ENCODE results near the gene PRKCQ.
A peak's percentile ranks its signal among the peaks of the same experiment; 100 is the strongest.

Gene PRKCQ

DNA sequence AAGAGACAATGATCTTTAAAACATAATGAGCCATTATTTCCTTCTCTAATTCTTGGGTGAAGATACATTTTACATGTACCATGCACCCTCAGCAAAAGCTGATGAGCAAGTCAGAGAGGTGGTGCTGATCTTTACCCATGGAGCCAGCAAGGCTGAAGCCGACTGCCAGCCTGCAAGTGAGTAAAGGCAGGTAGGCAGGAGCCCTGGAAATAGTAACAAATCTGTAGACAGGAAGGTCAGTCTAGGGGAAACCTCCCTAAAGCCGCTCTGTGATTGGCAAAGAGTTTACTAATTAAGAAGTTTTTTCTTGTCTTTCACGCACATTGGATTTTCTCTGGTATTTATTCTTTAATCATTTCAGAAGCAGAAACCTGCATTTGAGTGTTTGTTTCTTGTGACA, 67.9 kb downstream of the PRKCQ start:
- H3K9me3 Mint-ChIP-seq, result no peaks in the 10 kb centered on the region
- H3K4me1 Mint-ChIP-seq, result peaks cover 77% of the 10 kb centered on the region
- ATAC-seq (replicated peaks; ENCODE audit: extremely low read depth, poor library complexity, severe bottlenecking) (no peak), DNase-seq (ENCODE audit: low spot score in 2 of 2) (no peak)
- H3K27me3 Mint-ChIP-seq, result no peaks in the 10 kb centered on the region
- peak overlapping the region; percentile 78 for H3K27ac Mint-ChIP-seq (ENCODE audit: low read depth)
- peaks cover 50% of the 10 kb centered on the region for H3K36me3 Mint-ChIP-seq (ENCODE audit: insufficient read depth)
- H3K4me3 Mint-ChIP-seq, result no peak overlapping the region

- Mint-ChIP-seq H3K9me3 (no peaks in the 10 kb centered on the region), H3K36me3 (ENCODE audit: insufficient read depth) (peaks cover 53% of the 10 kb centered on the region), H3K27ac (ENCODE audit: low read depth) (peak overlapping the region; percentile 77), H3K4me1 (peaks cover 72% of the 10 kb centered on the region), H3K4me3 (no peak overlapping the region), H3K27me3 (no peaks in the 10 kb centered on the region)
- DNase-seq (ENCODE audit: low spot score in 2 of 2) (no peak), ATAC-seq (replicated peaks; ENCODE audit: extremely low read depth, poor library complexity, severe bottlenecking) (no peak)
Observed at GRCh38 chr10:6511347-6511746, 68.7 kb downstream of the PRKCQ start.

- Mint-ChIP-seq H3K27ac (ENCODE audit: low read depth) (peak overlapping the region; percentile 87), H3K36me3 (ENCODE audit: insufficient read depth) (peaks cover 46% of the 10 kb centered on the region), H3K4me1 (peaks cover 63% of the 10 kb centered on the region), H3K9me3 (no peaks in the 10 kb centered on the region), H3K4me3 (peak overlapping the region; percentile 21), H3K27me3 (no peaks in the 10 kb centered on the region)
- peak in 1 of 2 donors; percentile 3 for DNase-seq (ENCODE audit: low spot score in 2 of 2)
- peak; percentile 71 for ATAC-seq (replicated peaks; ENCODE audit: extremely low read depth, poor library complexity, severe bottlenecking)
Observed at GRCh38 chr10:6507311-6507710, 72.8 kb downstream of the PRKCQ start.

- no peak overlapping the region for H3K4me3 Mint-ChIP-seq
- H3K4me1 Mint-ChIP-seq, result peaks cover 63% of the 10 kb centered on the region
- peak overlapping the region; percentile 81 for H3K27ac Mint-ChIP-seq (ENCODE audit: low read depth)
Observed at GRCh38 chr10:6505300-6505699, 74.8 kb downstream of the PRKCQ start.

GRCh38 chr10:6504296-6504695, 75.8 kb downstream of the PRKCQ start:
- peak overlapping the region; percentile 1 for H3K4me3 Mint-ChIP-seq
- no peaks in the 10 kb centered on the region for H3K9me3 Mint-ChIP-seq
- peaks cover 42% of the 10 kb centered on the region for H3K36me3 Mint-ChIP-seq (ENCODE audit: insufficient read depth)
- H3K4me1 Mint-ChIP-seq, result peaks cover 63% of the 10 kb centered on the region
- H3K27ac Mint-ChIP-seq (ENCODE audit: low read depth), result peak overlapping the region; percentile 74
- no peak for DNase-seq (ENCODE audit: low spot score in 2 of 2)
- no peaks in the 10 kb centered on the region for H3K27me3 Mint-ChIP-seq
- peak; percentile 69 for ATAC-seq (replicated peaks; ENCODE audit: extremely low read depth, poor library complexity, severe bottlenecking)

More at GRCh38 chr10:6505300-6505699, 74.8 kb downstream of the PRKCQ start:
- Mint-ChIP-seq H3K36me3 (ENCODE audit: insufficient read depth) (peaks cover 50% of the 10 kb centered on the region), H3K27me3 (no peaks in the 10 kb centered on the region), H3K9me3 (no peaks in the 10 kb centered on the region)
- ATAC-seq (replicated peaks; ENCODE audit: extremely low read depth, poor library complexity, severe bottlenecking) (no peak), DNase-seq (ENCODE audit: low spot score in 2 of 2) (no peak)

GRCh38 chr10:6503171-6503570, 76.9 kb downstream of the PRKCQ start:
- peaks cover 43% of the 10 kb centered on the region for H3K36me3 Mint-ChIP-seq (ENCODE audit: insufficient read depth)
- H3K27ac Mint-ChIP-seq (ENCODE audit: low read depth), result peak overlapping the region; percentile 1
- H3K9me3 Mint-ChIP-seq, result no peaks in the 10 kb centered on the region
- peaks cover 69% of the 10 kb centered on the region for H3K4me1 Mint-ChIP-seq
- H3K4me3 Mint-ChIP-seq, result no peak overlapping the region
- ATAC-seq (replicated peaks; ENCODE audit: extremely low read depth, poor library complexity, severe bottlenecking), result no peak
- no peaks in the 10 kb centered on the region for H3K27me3 Mint-ChIP-seq
- DNase-seq (ENCODE audit: low spot score in 2 of 2), result no peak

GRCh38 chr10:6501931-6502330, 78.1 kb downstream of the PRKCQ start:
- Mint-ChIP-seq H3K36me3 (ENCODE audit: insufficient read depth) (peaks cover 32% of the 10 kb centered on the region), H3K27me3 (no peaks in the 10 kb centered on the region), H3K9me3 (no peaks in the 10 kb centered on the region), H3K4me1 (peaks cover 58% of the 10 kb centered on the region), H3K27ac (ENCODE audit: low read depth) (no peak overlapping the region), H3K4me3 (no peak overlapping the region)
- ATAC-seq (replicated peaks; ENCODE audit: extremely low read depth, poor library complexity, severe bottlenecking) (no peak), DNase-seq (ENCODE audit: low spot score in 2 of 2) (no peak)

DNA sequence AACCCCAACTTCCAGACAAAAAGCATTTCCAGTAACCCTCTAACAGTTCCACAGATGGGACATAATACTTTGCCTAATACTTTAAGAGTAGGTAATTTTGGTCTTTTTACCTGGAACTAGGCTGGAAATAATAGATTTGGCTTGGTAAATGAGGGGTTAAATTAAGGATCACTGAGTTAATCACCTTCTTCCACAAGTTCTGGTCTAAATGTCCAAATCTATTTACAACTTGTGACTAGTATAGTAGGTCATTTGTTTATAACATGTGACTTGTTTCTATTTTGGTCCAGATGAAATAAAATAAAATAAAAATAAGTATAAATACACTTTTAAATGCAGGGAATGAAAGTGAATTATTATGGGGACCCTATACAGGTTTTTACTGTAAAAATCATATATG, 80.1 kb downstream of the PRKCQ start:
- Mint-ChIP-seq H3K4me1 (peaks cover 50% of the 10 kb centered on the region), H3K36me3 (ENCODE audit: insufficient read depth) (peaks cover 27% of the 10 kb centered on the region)
- no peak for DNase-seq (ENCODE audit: low spot score in 2 of 2)

GRCh38 chr10:6498771-6499170, 81.3 kb downstream of the PRKCQ start:
- H3K27me3 Mint-ChIP-seq, result no peaks in the 10 kb centered on the region
- H3K36me3 Mint-ChIP-seq (ENCODE audit: insufficient read depth), result peaks cover 25% of the 10 kb centered on the region
- no peaks in the 10 kb centered on the region for H3K9me3 Mint-ChIP-seq
- peak overlapping the region; percentile 64 for H3K4me3 Mint-ChIP-seq
- DNase-seq (ENCODE audit: low spot score in 2 of 2), result peak in 1 of 2 donors; percentile 49
- peak overlapping the region; percentile 83 for H3K27ac Mint-ChIP-seq (ENCODE audit: low read depth)
- peak; percentile 86 for ATAC-seq (replicated peaks; ENCODE audit: extremely low read depth, poor library complexity, severe bottlenecking)
- peaks cover 42% of the 10 kb centered on the region for H3K4me1 Mint-ChIP-seq

More for the DNA sequence above, 80.1 kb downstream of the PRKCQ start:
- no peaks in the 10 kb centered on the region for H3K27me3 Mint-ChIP-seq
- H3K27ac Mint-ChIP-seq (ENCODE audit: low read depth), result no peak overlapping the region
- no peaks in the 10 kb centered on the region for H3K9me3 Mint-ChIP-seq
- no peak overlapping the region for H3K4me3 Mint-ChIP-seq
- no peak for ATAC-seq (replicated peaks; ENCODE audit: extremely low read depth, poor library complexity, severe bottlenecking)

DNA sequence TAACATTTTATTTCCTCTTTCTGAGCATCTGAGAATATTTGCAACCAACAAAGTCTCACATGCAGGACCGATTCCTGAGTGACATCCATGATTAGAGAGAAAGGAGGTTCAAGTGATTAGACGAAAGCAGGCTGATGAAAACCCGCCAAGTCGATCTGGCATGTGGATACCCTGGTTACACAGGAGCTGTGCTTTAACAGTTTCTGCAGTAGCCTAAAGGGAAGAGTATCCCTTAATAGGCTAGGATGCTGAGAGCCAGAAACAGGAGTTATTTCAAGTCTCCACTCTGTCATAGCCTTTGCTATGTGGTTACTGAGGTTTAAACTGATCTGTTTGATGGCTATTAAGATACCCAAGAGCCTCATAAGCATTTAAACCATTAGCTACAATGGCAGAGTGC, 82.5 kb downstream of the PRKCQ start:
- DNase-seq (ENCODE audit: low spot score in 2 of 2), result no peak
- Mint-ChIP-seq H3K27me3 (no peaks in the 10 kb centered on the region), H3K9me3 (no peaks in the 10 kb centered on the region), H3K4me1 (peaks cover 33% of the 10 kb centered on the region), H3K36me3 (ENCODE audit: insufficient read depth) (peaks cover 27% of the 10 kb centered on the region), H3K27ac (ENCODE audit: low read depth) (no peak overlapping the region), H3K4me3 (no peak overlapping the region)
- no peak for ATAC-seq (replicated peaks; ENCODE audit: extremely low read depth, poor library complexity, severe bottlenecking)

GRCh38 chr10:6494936-6495592, 85.0 kb downstream of the PRKCQ start:
- Mint-ChIP-seq H3K4me1 (peaks cover 38% of the 10 kb centered on the region), H3K27ac (ENCODE audit: low read depth) (no peak overlapping the region), H3K36me3 (ENCODE audit: insufficient read depth) (peaks cover 37% of the 10 kb centered on the region), H3K4me3 (no peak overlapping the region), H3K27me3 (no peaks in the 10 kb centered on the region), H3K9me3 (no peaks in the 10 kb centered on the region)
- ATAC-seq (replicated peaks; ENCODE audit: extremely low read depth, poor library complexity, severe bottlenecking) (peak; percentile 35), DNase-seq (ENCODE audit: low spot score in 2 of 2) (peak; percentile 29 to 52)

DNA sequence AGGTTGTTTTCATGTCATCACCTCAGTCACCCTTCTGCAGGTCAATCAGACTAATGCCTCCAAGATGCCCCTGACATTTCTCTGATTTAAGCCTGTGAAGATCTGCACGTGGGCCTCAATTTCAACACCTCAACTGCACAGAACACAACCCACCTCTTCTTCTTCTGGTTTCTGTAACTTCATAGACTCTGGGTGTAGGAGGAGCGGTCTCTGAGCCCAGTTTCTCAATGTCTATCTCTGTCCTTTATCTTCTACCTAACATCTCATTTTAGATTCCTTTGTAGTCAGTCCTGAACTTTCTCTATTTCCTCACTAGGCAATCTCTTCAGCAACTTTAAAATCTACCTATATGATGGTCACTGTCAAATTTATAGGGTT, 85.6 kb downstream of the PRKCQ start:
- DNase-seq (ENCODE audit: low spot score in 2 of 2) (no peak), ATAC-seq (replicated peaks; ENCODE audit: extremely low read depth, poor library complexity, severe bottlenecking) (no peak)
- H3K27ac Mint-ChIP-seq (ENCODE audit: low read depth), result no peak overlapping the region
- H3K4me3 Mint-ChIP-seq, result no peak overlapping the region
- H3K9me3 Mint-ChIP-seq, result no peaks in the 10 kb centered on the region
- peaks cover 45% of the 10 kb centered on the region for H3K4me1 Mint-ChIP-seq
- peaks cover 40% of the 10 kb centered on the region for H3K36me3 Mint-ChIP-seq (ENCODE audit: insufficient read depth)
- H3K27me3 Mint-ChIP-seq, result no peaks in the 10 kb centered on the region

GRCh38 chr10:6493521-6494441, 86.3 kb downstream of the PRKCQ start:
- Mint-ChIP-seq H3K36me3 (ENCODE audit: insufficient read depth) (peaks cover 41% of the 10 kb centered on the region), H3K27ac (ENCODE audit: low read depth) (no peak overlapping the region), H3K4me1 (peaks cover 43% of the 10 kb centered on the region), H3K9me3 (no peaks in the 10 kb centered on the region), H3K4me3 (no peak overlapping the region), H3K27me3 (no peaks in the 10 kb centered on the region)
- ATAC-seq (replicated peaks; ENCODE audit: extremely low read depth, poor library complexity, severe bottlenecking) (no peak), DNase-seq (ENCODE audit: low spot score in 2 of 2) (no peak)
